PC-9 (cell line): ENCODE data around the gene SNX25. TPM values are rescaled to one million over a fixed set of nuclear protein-coding genes. Genes with fewer than 3 reads are reported as not detected.

Experiments used
- BruUV-seq: library from RNA; stranded (reverse); fragments of 400-500 nt; replicated peaks from 2 replicates; lab custom pipeline; 2021; lab: Mats Ljungman, UMichigan
- CTCF ChIA-PET: fragments of 300-600 bp; sonication (Branson Sonifier 250); formaldehyde crosslinking; loops from one replicate; lab custom pipeline; 2022; ENCODE audit warnings: antibody characterized with exemption; lab: Charles Lee
- POLR2A ChIA-PET: fragments of 300-600 bp; sonication (Branson Sonifier 250); formaldehyde crosslinking; loops from one replicate; lab custom pipeline; 2022; ENCODE audit warnings: antibody characterized with exemption; ENCODE audit not compliant: unreplicated experiment; lab: Charles Lee
- DNase-seq, 2 experiments: peaks; one replicate each; pipeline versions ENCODE4 v3.0.0 to v3.0.0-alpha.2; 2015 to 2022; ENCODE audit warnings: mixed read lengths in 1 of 2
- H2AFZ ChIP-seq: fragments of 200-600 bp; sonication (generic); 2 replicates; pipeline ENCODE4 v1.8.1; 2017; ENCODE audit warnings: antibody characterized with exemption
- H3F3A ChIP-seq: fragments of 200-600 bp; sonication (generic); 2 replicates; pipeline ENCODE4 v1.8.1; 2017; ENCODE audit warnings: antibody characterized with exemption, mild to moderate bottlenecking, low read depth; ENCODE audit not compliant: insufficient read depth
- H3K27ac ChIP-seq: fragments of 200-600 bp; sonication (generic); 2 replicates; pipeline ENCODE4 v1.6.1; 2016; ENCODE audit warnings: mixed run types
- H3K27me3 ChIP-seq: fragments of 200-600 bp; sonication (generic); 2 replicates; pipeline ENCODE4 v1.6.1; 2016; ENCODE audit warnings: low read depth, mixed run types; ENCODE audit not compliant: insufficient read depth
- H3K36me3 ChIP-seq: fragments of 200-600 bp; sonication (generic); 2 replicates; pipeline ENCODE4 v1.6.1; 2016; ENCODE audit warnings: low read depth, mixed run types
- H3K4me1 ChIP-seq: fragments of 200-600 bp; sonication (generic); replicated peaks from 2 replicates; pipeline ENCODE4 v1.6.1; 2016; ENCODE audit warnings: mixed run types; ENCODE audit not compliant: insufficient read depth
- H3K4me2 ChIP-seq: fragments of 200-600 bp; sonication (generic); 2 replicates; pipeline ENCODE4 v1.6.1; 2017; ENCODE audit warnings: mixed run types
- H3K4me3 ChIP-seq: fragments of 200-600 bp; sonication (generic); 2 replicates; pipeline ENCODE4 v1.6.1; 2016; ENCODE audit warnings: mixed run types
- H3K79me2 ChIP-seq: fragments of 200-600 bp; sonication (generic); 2 replicates; pipeline ENCODE4 v1.6.1; 2017; ENCODE audit warnings: low read depth, mixed run types
- H3K9me2 ChIP-seq: fragments of 200-600 bp; sonication (generic); 2 replicates; pipeline ENCODE4 v1.8.1; 2017; ENCODE audit warnings: mild to moderate bottlenecking; ENCODE audit not compliant: insufficient read depth
- H3K9me3 ChIP-seq: fragments of 200-600 bp; sonication (generic); 2 replicates; pipeline ENCODE4 v1.8.1; 2016; ENCODE audit warnings: low read depth; ENCODE audit not compliant: insufficient read depth
- H4K20me1 ChIP-seq: fragments of 200-600 bp; sonication (generic); 2 replicates; pipeline ENCODE4 v1.8.1; 2017; ENCODE audit not compliant: insufficient read depth
- CTCF ChIP-seq: fragments of 200-600 bp; sonication (generic); conservative IDR thresholded peaks from 2 replicates; pipeline ENCODE4 v1.6.1; 2017; ENCODE audit warnings: mixed run types, antibody characterized with exemption, mild to moderate bottlenecking, moderate library complexity
- EZH2 ChIP-seq: fragments of 200-600 bp; sonication (generic); IDR thresholded peaks from 2 replicates; pipeline ENCODE4 v1.8.0; 2017; ENCODE audit warnings: antibody characterized with exemption, low read depth
- intact Hi-C: fragments of 100-400 bp; cut with micrococcal nuclease; formaldehyde crosslinking; loops from one replicate; pipeline ENCODE4 v1.10.0; 2022; ENCODE audit not compliant: unreplicated experiment
- total RNA-seq: library from RNA; stranded (reverse); gene quantifications from 2 replicates; pipeline ENCODE4 v1.2.3, GENCODE V29; 2021

Gene SNX25
- total RNA-seq, 1 experiment from 2014 or later = 18.0 TPM

- Histone ChIP-seq H3K27ac (no peak overlapping the region), H4K20me1 (no peaks in the 10 kb centered on the region), H3K36me3 (no peaks in the 10 kb centered on the region), H3K4me3 (no peak overlapping the region), H3K4me1 (no peaks in the 10 kb centered on the region), H3K9me2 (no peaks in the 10 kb centered on the region), H3F3A (no peaks in the 10 kb centered on the region), H3K9me3 (no peaks in the 10 kb centered on the region), H2AFZ (no peak overlapping the region), H3K79me2 (no peaks in the 10 kb centered on the region), H3K4me2 (no peak overlapping the region), H3K27me3 (no peaks in the 10 kb centered on the region)
- no peak for DNase-seq
- no peak for TF ChIP-seq EZH2
- intact Hi-C loops = no loop called here
- ChIA-PET CTCF (no interaction called here), POLR2A (no interaction called here)
- BruUV-seq = no TSS peak
These were observed 16.5 kb downstream of the SNX25 start for GRCh38 chr4:185225940-185226339.

GRCh38 chr4:185227131-185227551 lies 17.7 kb downstream of the SNX25 start:
- no TSS peak for BruUV-seq
- H3K36me3 ChIP-seq = no peaks in the 10 kb centered on the region
- no peak for DNase-seq
- H3K9me2 ChIP-seq = no peaks in the 10 kb centered on the region
- no peak overlapping the region for H3K4me3 ChIP-seq
- TF ChIP-seq CTCF (no peak), EZH2 (no peak)
- ChIA-PET CTCF (no interaction called here), POLR2A (interaction anchor here (0.6 kb wide), 1 partner anchor 398 kb away, joined by 5 read pairs; no protein-coding TSS in a partner anchor)
- H3K9me3 ChIP-seq = no peaks in the 10 kb centered on the region
- no peaks in the 10 kb centered on the region for H3F3A ChIP-seq
- no peak overlapping the region for H3K4me2 ChIP-seq
- no peak overlapping the region for H2AFZ ChIP-seq
- intact Hi-C loops = no loop called here
- no peaks in the 10 kb centered on the region for H3K79me2 ChIP-seq
- no peaks in the 10 kb centered on the region for H3K4me1 ChIP-seq
- no peak overlapping the region for H3K27ac ChIP-seq
- no peaks in the 10 kb centered on the region for H3K27me3 ChIP-seq
- H4K20me1 ChIP-seq = no peaks in the 10 kb centered on the region

GRCh38 chr4:185227713-185228278 lies 18.4 kb downstream of the SNX25 start:
- H3K9me3 ChIP-seq = no peaks in the 10 kb centered on the region

More at GRCh38 chr4:185227713-185228278, 18.4 kb downstream of the SNX25 start:
- CTCF ChIA-PET = no interaction called here
- H4K20me1 ChIP-seq = no peaks in the 10 kb centered on the region
- H3F3A ChIP-seq = no peaks in the 10 kb centered on the region
- TF ChIP-seq CTCF (no peak), EZH2 (no peak)
- POLR2A ChIA-PET = interaction anchor here (0.6 kb wide), 1 partner anchor 397 kb away, joined by 5 read pairs; no protein-coding TSS in a partner anchor
- no TSS peak for BruUV-seq
- no peak overlapping the region for H3K27ac ChIP-seq
- DNase-seq = no peak
- no peaks in the 10 kb centered on the region for H3K4me1 ChIP-seq
- H2AFZ ChIP-seq = no peak overlapping the region
- H3K27me3 ChIP-seq = no peaks in the 10 kb centered on the region
- intact Hi-C loops = no loop called here
- H3K4me3 ChIP-seq = no peak overlapping the region
- H3K36me3 ChIP-seq = no peaks in the 10 kb centered on the region
- H3K4me2 ChIP-seq = no peak overlapping the region
- H3K79me2 ChIP-seq = no peaks in the 10 kb centered on the region
- H3K9me2 ChIP-seq = no peaks in the 10 kb centered on the region
